ENCODE results near the gene SORCS1.

SORCS1 gene

GRCh38 chr10:106973716-106974115 is 190.8 kb downstream of the SORCS1 start:
- Histone ChIP-seq H3K9me3 (replicated peaks; ENCODE audit: insufficient read depth, low read length) (no peaks in the 10 kb centered on the region), H3K9ac (ENCODE audit: low read length) (no peak overlapping the region), H3K4me3 (ENCODE audit: low read length) (no peak overlapping the region), H3K27me3 (replicated peaks; ENCODE audit: insufficient read depth, low read length) (no peaks in the 10 kb centered on the region), H2AFZ (ENCODE audit: low read length) (no peak overlapping the region), H4K20me1 (ENCODE audit: insufficient read depth, low read length) (no peaks in the 10 kb centered on the region), H3K9me2 (replicated peaks; ENCODE audit: insufficient read depth, low read length) (no peaks in the 10 kb centered on the region), H3K4me1 (ENCODE audit: low read length) (no peaks in the 10 kb centered on the region), H3K79me2 (ENCODE audit: low read length) (no peaks in the 10 kb centered on the region), H3K4me2 (ENCODE audit: low read depth, low read length) (no peak overlapping the region), H3K27ac (ENCODE audit: low read length) (no peak overlapping the region), H3K36me3 (replicated peaks; ENCODE audit: insufficient read depth, low read length) (no peaks in the 10 kb centered on the region), H3F3A (ENCODE audit: insufficient read depth, low read length) (no peaks in the 10 kb centered on the region)
- DNase-seq = no peak
- TF ChIP-seq EZH2phosphoT487 (IDR thresholded peaks at IDR 0.05; ENCODE audit: low read length) (no peak), CTCF (IDR thresholded peaks at IDR 0.05; ENCODE audit: low read length) (no peak), EZH2 (optimal IDR thresholded peaks at IDR 0.05; ENCODE audit: low read depth, low read length) (no peak)

GRCh38 chr10:106973288-106973687 is 191.2 kb downstream of the SORCS1 start:
- TF ChIP-seq EZH2phosphoT487 (IDR thresholded peaks at IDR 0.05; ENCODE audit: low read length) = no peak
- no peak for TF ChIP-seq EZH2 (optimal IDR thresholded peaks at IDR 0.05; ENCODE audit: low read depth, low read length)
- TF ChIP-seq CTCF (IDR thresholded peaks at IDR 0.05; ENCODE audit: low read length) = no peak
- no peaks in the 10 kb centered on the region for H3K79me2 ChIP-seq (ENCODE audit: low read length)
- H3K9me3 ChIP-seq (replicated peaks; ENCODE audit: insufficient read depth, low read length) = no peaks in the 10 kb centered on the region
- no peak overlapping the region for H3K27ac ChIP-seq (ENCODE audit: low read length)
- H4K20me1 ChIP-seq (ENCODE audit: insufficient read depth, low read length) = no peaks in the 10 kb centered on the region
- H2AFZ ChIP-seq (ENCODE audit: low read length) = no peak overlapping the region
- H3K4me2 ChIP-seq (ENCODE audit: low read depth, low read length) = no peak overlapping the region
- H3K36me3 ChIP-seq (replicated peaks; ENCODE audit: insufficient read depth, low read length) = no peaks in the 10 kb centered on the region
- DNase-seq = no peak
- no peaks in the 10 kb centered on the region for H3K27me3 ChIP-seq (replicated peaks; ENCODE audit: insufficient read depth, low read length)
- no peaks in the 10 kb centered on the region for H3F3A ChIP-seq (ENCODE audit: insufficient read depth, low read length)
- no peak overlapping the region for H3K9ac ChIP-seq (ENCODE audit: low read length)
- no peaks in the 10 kb centered on the region for H3K4me1 ChIP-seq (ENCODE audit: low read length)
- no peak overlapping the region for H3K4me3 ChIP-seq (ENCODE audit: low read length)
- H3K9me2 ChIP-seq (replicated peaks; ENCODE audit: insufficient read depth, low read length) = no peaks in the 10 kb centered on the region

- no peaks in the 10 kb centered on the region for H3K9me3 ChIP-seq (replicated peaks; ENCODE audit: insufficient read depth, low read length)
Measured at GRCh38 chr10:106972381-106972780, 192.1 kb downstream of the SORCS1 start.

More at GRCh38 chr10:106972381-106972780, 192.1 kb downstream of the SORCS1 start:
- Histone ChIP-seq H3K27me3 (replicated peaks; ENCODE audit: insufficient read depth, low read length) (no peaks in the 10 kb centered on the region), H3K79me2 (ENCODE audit: low read length) (no peaks in the 10 kb centered on the region), H2AFZ (ENCODE audit: low read length) (no peak overlapping the region), H3K36me3 (replicated peaks; ENCODE audit: insufficient read depth, low read length) (no peaks in the 10 kb centered on the region), H3K4me3 (ENCODE audit: low read length) (no peak overlapping the region), H4K20me1 (ENCODE audit: insufficient read depth, low read length) (no peaks in the 10 kb centered on the region), H3K4me1 (ENCODE audit: low read length) (no peaks in the 10 kb centered on the region), H3F3A (ENCODE audit: insufficient read depth, low read length) (no peaks in the 10 kb centered on the region), H3K9ac (ENCODE audit: low read length) (no peak overlapping the region), H3K4me2 (ENCODE audit: low read depth, low read length) (no peak overlapping the region), H3K27ac (ENCODE audit: low read length) (no peak overlapping the region), H3K9me2 (replicated peaks; ENCODE audit: insufficient read depth, low read length) (no peaks in the 10 kb centered on the region)
- no peak for TF ChIP-seq EZH2 (optimal IDR thresholded peaks at IDR 0.05; ENCODE audit: low read depth, low read length)
- TF ChIP-seq CTCF (IDR thresholded peaks at IDR 0.05; ENCODE audit: low read length) = no peak
- DNase-seq = no peak
